ENCODE results near the gene ADGRB3.

ADGRB3 gene

DNA sequence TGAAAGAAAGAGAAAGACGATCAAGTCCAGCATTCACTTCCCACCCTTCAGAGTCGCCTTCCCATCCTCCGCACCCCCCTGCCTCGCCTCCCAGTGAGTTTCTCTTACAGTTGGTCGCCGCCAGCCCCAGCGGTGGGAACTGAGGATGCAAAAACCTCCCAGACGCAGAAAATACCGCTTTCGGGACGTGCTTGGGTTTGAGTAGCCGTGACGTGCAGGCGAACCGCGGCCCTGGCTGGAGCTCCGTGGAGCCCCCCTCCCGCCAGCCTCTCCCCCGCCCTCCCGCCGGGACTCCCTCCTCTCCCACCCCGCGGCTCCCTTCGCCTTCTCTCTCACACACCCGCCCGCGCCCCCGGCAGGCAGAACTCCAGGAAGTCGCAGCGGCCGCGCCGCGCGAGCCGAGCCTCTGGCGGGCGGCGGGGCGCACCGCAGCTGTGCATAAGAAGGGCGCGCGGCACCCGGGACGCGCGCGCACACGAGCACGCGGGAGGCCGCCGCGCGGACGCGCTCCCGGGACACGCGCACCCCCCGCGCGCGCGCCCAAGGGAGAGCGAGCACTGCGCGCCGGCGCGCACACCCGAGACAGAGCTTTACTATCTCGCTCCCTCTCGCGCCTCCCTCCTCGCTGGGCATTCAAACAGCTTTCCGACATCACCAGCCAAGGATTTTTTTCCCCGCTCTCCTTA lies at the start of gene ADGRB3:
Gene ADGRB3, plus strand, starts transcription at position 557 of the 686 bp plus-strand sequence. CDS start 3,394 bp downstream, outside the sequence.
- no peak for DNase-seq (ENCODE audit: low read depth in 3 of 3, low spot score in 1 of 3)

DNA sequence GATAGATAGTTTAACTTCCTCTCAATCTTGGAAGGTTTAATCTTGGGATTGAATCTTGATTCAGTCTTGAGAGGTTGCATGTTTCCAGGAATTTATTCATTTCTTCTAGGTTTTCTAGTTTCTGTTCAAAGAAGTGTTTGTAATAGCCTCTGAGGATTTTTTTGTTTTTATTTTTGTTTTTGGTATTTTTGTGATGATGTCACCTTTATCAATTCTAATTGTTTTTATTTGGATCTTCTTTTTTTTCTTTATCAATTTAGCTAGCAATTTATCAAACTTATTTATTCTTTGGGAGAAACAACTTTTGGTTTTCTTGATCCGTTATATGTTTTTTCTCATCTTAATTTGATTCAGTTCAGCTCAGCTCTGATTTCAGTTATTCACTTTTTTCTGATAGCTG lies 41.5 kb upstream of the ADGRB3 start:
- no peak for DNase-seq (ENCODE audit: low read depth in 3 of 3, low spot score in 1 of 3)

DNA sequence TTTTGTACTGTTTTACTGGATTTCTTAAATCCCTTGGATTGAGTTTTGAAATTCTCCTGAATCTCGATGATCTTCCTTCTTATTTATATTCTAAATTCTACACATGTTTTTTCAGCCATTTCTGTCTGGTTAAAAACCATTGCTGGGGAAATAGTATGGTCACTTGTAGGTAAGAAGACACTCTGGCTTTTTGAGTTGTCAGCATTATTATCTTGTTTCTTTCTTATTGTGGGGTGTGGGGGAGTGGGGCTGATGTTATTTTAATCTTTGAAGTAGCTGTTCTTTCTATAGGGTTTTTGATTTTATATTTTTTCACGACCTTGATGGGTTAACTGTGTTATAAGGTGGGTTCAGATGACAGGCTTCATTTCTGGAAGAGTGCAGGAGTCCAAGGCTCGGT lies 37.4 kb upstream of the ADGRB3 start:
- no peak for DNase-seq (ENCODE audit: low read depth in 3 of 3, low spot score in 1 of 3)

DNA sequence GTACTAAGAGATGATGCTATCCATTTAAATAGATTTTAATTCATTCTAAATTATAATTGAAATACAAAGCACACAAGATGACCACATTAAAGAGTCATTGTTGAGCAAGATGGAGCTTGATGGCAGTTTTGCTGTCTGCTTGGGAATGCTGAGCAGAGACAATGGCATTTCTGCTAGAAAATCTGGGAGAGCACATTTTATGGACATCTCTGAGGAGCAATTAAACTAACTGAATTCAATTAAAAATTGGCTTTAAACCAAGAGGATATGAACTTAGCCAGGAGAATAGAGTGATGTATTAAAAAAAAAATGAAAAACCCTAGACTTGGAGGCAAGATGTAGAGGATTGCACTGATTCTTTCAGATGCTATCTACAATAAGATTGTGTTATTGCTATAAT lies 19.1 kb upstream of the ADGRB3 start:
- DNase-seq (ENCODE audit: low read depth in 3 of 3, low spot score in 1 of 3): no peak

- no peak for DNase-seq (ENCODE audit: low read depth in 3 of 3, low spot score in 1 of 3)
These were observed 9.1 kb upstream of the ADGRB3 start for GRCh38 chr6:68625998-68626397.

DNA sequence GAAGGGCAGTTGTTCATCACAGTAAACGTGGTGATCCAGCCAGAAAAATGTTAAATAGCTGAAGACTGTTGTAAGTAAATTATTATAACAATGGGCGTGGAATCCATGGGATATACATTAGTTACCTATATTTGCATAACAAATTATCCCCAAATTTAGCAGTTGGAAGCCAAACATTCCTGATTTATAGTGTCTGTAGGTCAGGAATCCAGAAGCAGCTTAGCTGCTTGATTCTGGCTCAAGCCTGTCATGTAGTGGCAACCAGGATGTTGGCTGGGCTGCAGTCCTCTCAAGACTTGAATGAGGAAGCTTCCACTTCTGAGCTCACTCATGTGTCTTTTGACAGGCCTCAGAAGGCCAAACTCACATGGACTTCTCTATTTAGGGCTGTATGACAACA lies 6.9 kb upstream of the ADGRB3 start:
- DNase-seq (ENCODE audit: low read depth in 3 of 3, low spot score in 1 of 3): no peak

DNA sequence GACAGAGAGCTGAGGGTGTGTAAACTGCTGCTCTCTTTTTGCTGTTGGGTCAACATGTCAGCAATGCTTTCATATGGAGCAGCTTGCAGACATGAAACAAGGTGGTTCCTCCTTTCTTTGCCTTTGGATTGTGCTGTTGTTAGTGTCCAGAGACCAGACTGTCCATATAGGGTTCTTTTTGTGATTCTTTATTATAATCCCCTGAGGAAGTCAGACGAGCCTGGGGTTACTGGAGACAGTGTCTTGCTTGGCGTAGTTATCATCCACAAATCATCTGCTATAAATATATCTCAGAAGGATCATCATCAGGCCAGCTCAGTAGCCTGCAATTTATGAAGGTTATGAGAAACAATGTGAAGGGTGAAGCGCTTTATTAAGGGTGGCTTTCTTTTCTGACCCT lies 2.3 kb upstream of the ADGRB3 start:
- DNase-seq (ENCODE audit: low read depth in 3 of 3, low spot score in 1 of 3): no peak

- no peak for DNase-seq (ENCODE audit: low read depth in 3 of 3, low spot score in 1 of 3)
These were observed 1.7 kb upstream of the ADGRB3 start for GRCh38 chr6:68633281-68633971.

GRCh38 chr6:68633972-68634725 lies 933 bp upstream of the ADGRB3 start:
- DNase-seq (ENCODE audit: low read depth in 3 of 3, low spot score in 1 of 3): no peak

- no peak for DNase-seq (ENCODE audit: low read depth in 3 of 3, low spot score in 1 of 3)
These were observed 277 bp downstream of the ADGRB3 start for GRCh38 chr6:68635412-68635705.

GRCh38 chr6:68635706-68636513 lies 828 bp downstream of the ADGRB3 start:
- DNase-seq (ENCODE audit: low read depth in 3 of 3, low spot score in 1 of 3): no peak

GRCh38 chr6:68636666-68637065 lies 1.6 kb downstream of the ADGRB3 start:
- DNase-seq (ENCODE audit: low read depth in 3 of 3, low spot score in 1 of 3): no peak

GRCh38 chr6:68637071-68637470 lies 2.0 kb downstream of the ADGRB3 start:
- DNase-seq (ENCODE audit: low read depth in 3 of 3, low spot score in 1 of 3): no peak

- no peak for DNase-seq (ENCODE audit: low read depth in 3 of 3, low spot score in 1 of 3)
These were observed 2.7 kb downstream of the ADGRB3 start for GRCh38 chr6:68637782-68638181.

- DNase-seq (ENCODE audit: low read depth in 3 of 3, low spot score in 1 of 3): no peak
These were observed 3.3 kb downstream of the ADGRB3 start for GRCh38 chr6:68638230-68638900.

DNA sequence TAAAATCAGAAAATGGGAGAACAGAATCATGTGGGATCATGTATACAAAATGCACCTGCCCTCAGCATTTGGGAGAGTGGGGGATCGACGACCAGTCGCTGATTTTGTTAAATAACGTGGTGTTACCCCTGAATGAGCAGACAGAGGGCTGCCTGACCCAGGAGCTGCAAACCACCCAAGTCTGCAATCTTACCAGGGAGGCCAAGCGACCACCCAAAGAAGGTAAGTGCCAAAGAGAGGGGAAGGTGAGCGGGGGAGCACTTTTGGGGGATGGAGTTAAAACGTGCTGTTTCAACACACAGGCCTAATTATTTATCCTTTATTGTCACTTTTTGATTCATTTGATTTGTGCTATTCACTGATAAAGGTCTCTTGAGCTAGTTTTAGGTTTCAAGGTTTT lies 4.1 kb downstream of the ADGRB3 start:
- DNase-seq (ENCODE audit: low read depth in 3 of 3, low spot score in 1 of 3): no peak

- no peak for DNase-seq (ENCODE audit: low read depth in 3 of 3, low spot score in 1 of 3)
These were observed 4.9 kb downstream of the ADGRB3 start for GRCh38 chr6:68639826-68640490.

GRCh38 chr6:68640491-68640835 lies 5.4 kb downstream of the ADGRB3 start:
- no peak for DNase-seq (ENCODE audit: low read depth in 3 of 3, low spot score in 1 of 3)

DNA sequence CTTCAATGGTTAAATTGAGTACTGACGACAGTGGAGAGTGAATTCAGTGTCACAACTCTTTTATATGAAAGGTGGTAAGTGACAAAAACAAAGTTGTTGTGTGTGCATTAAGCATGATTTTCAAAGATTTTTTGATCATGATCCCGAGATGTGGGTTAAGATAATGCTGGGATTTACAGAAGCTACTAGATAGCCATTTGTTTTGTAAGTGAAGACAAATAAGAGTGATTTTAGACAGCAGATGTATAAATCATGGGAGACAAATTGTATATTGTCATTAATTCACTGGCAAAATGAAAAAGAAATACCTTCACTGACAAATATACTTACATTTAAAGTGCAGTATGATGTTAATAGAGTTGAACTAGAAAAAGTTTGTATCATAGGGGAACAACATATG lies 6.1 kb downstream of the ADGRB3 start:
- DNase-seq (ENCODE audit: low read depth in 3 of 3, low spot score in 1 of 3): no peak

- DNase-seq (ENCODE audit: low read depth in 3 of 3, low spot score in 1 of 3): no peak
These were observed 7.0 kb downstream of the ADGRB3 start for GRCh38 chr6:68642081-68642480.

GRCh38 chr6:68642977-68643376 lies 7.9 kb downstream of the ADGRB3 start:
- no peak for DNase-seq (ENCODE audit: low read depth in 3 of 3, low spot score in 1 of 3)

Data from stimulated activated CD4-positive, alpha-beta T cell treated with anti-CD3 and anti-CD28 coated beads, TNF-alpha, amount 100 ng/mL, for 1 hour (primary cell).